Left lung (tissue), 10 donors: ENCODE results near the gene TM2D3. TPM values are rescaled to one million over a fixed set of nuclear protein-coding genes. Genes with fewer than 3 reads are reported as not detected.

Source experiments
- ATAC-seq: fragments of 200-7000 bp; cut with Tn5 transposase; one replicate; pipeline ENCODE4 v1.9.1; 2020; ENCODE audit warnings: moderate library complexity
- DNase-seq, 4 donors: peaks; one replicate each; pipeline ENCODE4 v3.0.0-alpha.2; 2013 to 2020
- H3K27ac ChIP-seq, 2 donors: fragments of 200-600 bp; sonication (generic) in 1 of 2; one replicate each; pipeline versions ENCODE4 v1.5.0 to v1.8.0; 2020 to 2021
- H3K27me3 ChIP-seq, 2 donors: fragments of 200-600 bp; sonication (generic) in 1 of 2; one replicate each; pipeline versions ENCODE4 v1.5.0 to v1.8.0; 2020 to 2021
- H3K36me3 ChIP-seq, 2 donors: fragments of 200-600 bp; sonication (generic) in 1 of 2; one replicate each; pipeline versions ENCODE4 v1.5.0 to v1.8.0; 2020 to 2021
- H3K4me1 ChIP-seq, 2 donors: fragments of 200-600 bp; one replicate each; pipeline ENCODE4 v1.8.0; 2021
- H3K4me3 ChIP-seq, 2 donors: fragments of 200-600 bp; sonication (generic) in 1 of 2; one replicate each; pipeline versions ENCODE4 v1.5.0 to v1.8.0; 2020 to 2021; ENCODE audit warnings: mild to moderate bottlenecking in 1 of 2
- H3K9me3 ChIP-seq, 2 donors: fragments of 200-600 bp; sonication (generic) in 1 of 2; one replicate each; pipeline versions ENCODE4 v1.5.0 to v1.8.0; 2020 to 2021
- intact Hi-C, 2 donors: fragments of 100-400 bp; cut with DNase I; formaldehyde crosslinking; loops; one replicate each; pipeline versions ENCODE4 v1.11.2 to v1.14.2; 2022
- polyA plus RNA-seq, 6 donors: library from polyadenylated mRNA; unstranded; fragments of 120-200 nt; gene quantifications; one replicate each; pipeline ENCODE4 v1.2.1, GENCODE V29; 2013; ENCODE audit not compliant: insufficient read length in 6 of 6
- total RNA-seq, 2 donors: library from RNA; stranded (reverse); fragmentation: NEBNext Ultra II Directional; extraction: Animal tissue kit (Norgen Biotek cat#: 25700); gene quantifications; one replicate each; pipeline ENCODE4 v1.2.1, GENCODE V29; 2021
- TF ChIP-seq, protein P1 (sequence below), 2 donors: fragments of 200-600 bp; sonication (generic) in 1 of 2; IDR thresholded peaks; one replicate each; pipeline versions ENCODE4 v1.5.0 to v1.8.0; 2021; ENCODE audit warnings: antibody characterized with exemption in 2 of 2
- donor health status: DM: no; HTN: yes; CAD: no.
- donor health status: DM: no; HTN: no; CAD: no.

The TM2D3 gene
- total and polyA plus RNA-seq, 8 donors: 43.7 to 67.3 (median 59.9) TPM

DNA sequence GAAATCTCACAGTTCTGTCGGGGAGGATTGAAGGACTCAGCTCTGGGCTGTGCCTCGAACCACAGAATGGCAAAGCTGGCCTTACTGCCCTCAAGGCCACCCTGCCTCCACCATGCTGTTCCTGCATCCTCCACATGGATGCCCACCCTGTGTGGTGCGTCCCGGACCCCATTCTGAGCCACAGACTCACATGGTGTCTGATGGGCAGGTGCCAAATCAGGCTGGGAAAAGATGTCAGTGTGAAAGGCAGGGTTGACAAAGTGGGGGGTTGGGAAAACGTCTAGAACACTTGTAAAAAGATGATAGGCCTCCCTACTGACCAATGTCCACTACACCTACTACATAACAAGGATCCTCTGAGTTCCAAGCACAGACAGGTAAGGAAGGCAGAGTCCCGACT is 49.4 kb downstream of the TM2D3 start:
- TF ChIP-seq, protein P1, sequence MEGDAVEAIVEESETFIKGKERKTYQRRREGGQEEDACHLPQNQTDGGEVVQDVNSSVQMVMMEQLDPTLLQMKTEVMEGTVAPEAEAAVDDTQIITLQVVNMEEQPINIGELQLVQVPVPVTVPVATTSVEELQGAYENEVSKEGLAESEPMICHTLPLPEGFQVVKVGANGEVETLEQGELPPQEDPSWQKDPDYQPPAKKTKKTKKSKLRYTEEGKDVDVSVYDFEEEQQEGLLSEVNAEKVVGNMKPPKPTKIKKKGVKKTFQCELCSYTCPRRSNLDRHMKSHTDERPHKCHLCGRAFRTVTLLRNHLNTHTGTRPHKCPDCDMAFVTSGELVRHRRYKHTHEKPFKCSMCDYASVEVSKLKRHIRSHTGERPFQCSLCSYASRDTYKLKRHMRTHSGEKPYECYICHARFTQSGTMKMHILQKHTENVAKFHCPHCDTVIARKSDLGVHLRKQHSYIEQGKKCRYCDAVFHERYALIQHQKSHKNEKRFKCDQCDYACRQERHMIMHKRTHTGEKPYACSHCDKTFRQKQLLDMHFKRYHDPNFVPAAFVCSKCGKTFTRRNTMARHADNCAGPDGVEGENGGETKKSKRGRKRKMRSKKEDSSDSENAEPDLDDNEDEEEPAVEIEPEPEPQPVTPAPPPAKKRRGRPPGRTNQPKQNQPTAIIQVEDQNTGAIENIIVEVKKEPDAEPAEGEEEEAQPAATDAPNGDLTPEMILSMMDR (IDR thresholded peaks at IDR 0.05): no peak
- intact Hi-C loops: no loop called here
- Histone ChIP-seq H3K9me3 (no peaks in the 10 kb centered on the region), H3K4me3 (no peak overlapping the region), H3K27me3 (peaks cover 0 to 16% of the 10 kb centered on the region in 2 donors), H3K27ac (no peak overlapping the region), H3K36me3 (no peaks in the 10 kb centered on the region), H3K4me1 (no peaks in the 10 kb centered on the region)
- no peak for DNase-seq
- no peak for ATAC-seq

DNA sequence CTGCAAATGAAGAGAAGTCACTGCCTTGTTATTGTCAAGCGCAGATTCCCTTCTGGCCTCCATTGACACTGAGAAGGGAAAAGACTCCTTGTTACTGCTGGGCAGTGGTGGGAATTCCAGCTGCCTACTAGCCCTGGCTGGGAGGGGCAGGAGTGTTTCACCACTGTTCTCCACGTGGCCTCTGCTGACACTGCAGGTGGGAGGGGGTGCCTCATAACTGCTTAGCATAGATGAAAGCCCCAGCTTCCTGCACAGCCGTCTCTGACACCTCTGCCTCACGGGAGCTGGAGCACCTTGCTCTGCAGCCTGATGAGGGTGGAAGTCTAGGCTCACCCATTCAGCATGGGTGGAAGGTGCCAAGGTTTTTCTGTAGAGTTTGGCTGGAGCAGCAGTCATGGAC is 52.1 kb downstream of the TM2D3 start:
- no peak overlapping the region for H3K27ac ChIP-seq
- peaks cover 0 to 2% of the 10 kb centered on the region in 2 donors for H3K9me3 ChIP-seq
- peaks cover 0 to 16% of the 10 kb centered on the region in 2 donors for H3K27me3 ChIP-seq
- intact Hi-C loops: no loop called here
- H3K4me3 ChIP-seq: no peak overlapping the region
- ATAC-seq (peak; percentile 18), DNase-seq (no peak)
- TF ChIP-seq, protein P1 (IDR thresholded peaks at IDR 0.05): no peak
- H3K4me1 ChIP-seq: no peaks in the 10 kb centered on the region
- no peaks in the 10 kb centered on the region for H3K36me3 ChIP-seq

DNA sequence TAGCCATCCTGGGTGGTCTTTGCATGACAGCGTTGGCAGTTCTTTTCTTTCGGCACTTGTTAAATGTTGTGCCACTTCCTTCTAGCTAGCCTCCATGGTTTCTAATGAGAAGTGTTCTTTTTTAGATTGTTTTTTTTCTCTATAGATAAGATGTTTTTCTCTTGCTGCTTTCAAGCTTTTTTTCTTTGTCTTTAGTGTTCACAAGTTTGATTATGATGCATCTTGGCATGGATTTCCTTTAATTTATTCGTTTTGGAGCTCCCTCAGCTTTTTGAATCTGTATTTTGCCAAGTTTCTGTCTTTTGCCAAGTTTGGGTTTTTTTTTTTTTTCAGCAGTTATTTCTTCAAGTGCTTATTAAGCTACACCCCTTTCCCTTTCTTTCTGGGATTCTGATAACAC is 53.1 kb downstream of the TM2D3 start:
- DNase-seq: peak in 2 of 4 donors; percentile 50 to 69
- H3K27me3 ChIP-seq: peaks cover 0 to 16% of the 10 kb centered on the region in 2 donors

GRCh38 chr15:101597360-101597928 is 54.7 kb downstream of the TM2D3 start:
- H3K9me3 ChIP-seq: peaks cover 0 to 2% of the 10 kb centered on the region in 2 donors
- no peaks in the 10 kb centered on the region for H3K4me1 ChIP-seq
- DNase-seq (no peak), ATAC-seq (no peak)
- H3K36me3 ChIP-seq: no peaks in the 10 kb centered on the region
- H3K27ac ChIP-seq: no peak overlapping the region
- TF ChIP-seq, protein P1 (IDR thresholded peaks at IDR 0.05): no peak
- intact Hi-C loops: no loop called here
- no peak overlapping the region for H3K4me3 ChIP-seq
- peaks cover 0 to 16% of the 10 kb centered on the region in 2 donors for H3K27me3 ChIP-seq

More for the DNA sequence above, 53.1 kb downstream of the TM2D3 start:
- no peak for ATAC-seq
- Histone ChIP-seq H3K4me3 (no peak overlapping the region), H3K27ac (no peak overlapping the region), H3K9me3 (peaks cover 0 to 2% of the 10 kb centered on the region in 2 donors), H3K36me3 (no peaks in the 10 kb centered on the region), H3K4me1 (no peaks in the 10 kb centered on the region)
- TF ChIP-seq, protein P1 (IDR thresholded peaks at IDR 0.05): no peak
- intact Hi-C loops: no loop called here

- Histone ChIP-seq H3K4me3 (no peak overlapping the region), H3K9me3 (peaks cover 0 to 2% of the 10 kb centered on the region in 2 donors), H3K36me3 (no peaks in the 10 kb centered on the region), H3K27me3 (peaks cover 0 to 16% of the 10 kb centered on the region in 2 donors), H3K4me1 (no peaks in the 10 kb centered on the region), H3K27ac (no peak overlapping the region)
- intact Hi-C loops: no loop called here
- TF ChIP-seq, protein P1 (IDR thresholded peaks at IDR 0.05): no peak
- DNase-seq: no peak
- ATAC-seq: no peak
These were observed 55.5 kb downstream of the TM2D3 start for GRCh38 chr15:101596633-101597032.

Other genes starting within 250 kb of the TM2D3 start
- gene PCSK6, start 162.7 kb downstream of the TM2D3 start, total RNA-seq: 1 to 10 TPM; 7.7 to 7.8 TPM
- gene PCSK6, start 162.7 kb downstream of the TM2D3 start, polyA plus RNA-seq: 10 to 100 TPM; 21.5 to 25.7 (median 23.9) TPM
- 1 to 10 TPM; 9.3 to 9.8 TPM for gene TARS3, start 72.1 kb upstream of the TM2D3 start, total RNA-seq
- gene TARS3, start 72.1 kb upstream of the TM2D3 start, polyA plus RNA-seq: 10 to 100 TPM; 25.3 to 30.2 (median 26.9) TPM
- gene OR4F6, start 151.1 kb upstream of the TM2D3 start, total RNA-seq: not detected
- gene OR4F6, start 151.1 kb upstream of the TM2D3 start, polyA plus RNA-seq: not detected
- gene OR4F15, start 159.8 kb upstream of the TM2D3 start, total RNA-seq: not detected
- not detected for gene OR4F15, start 159.8 kb upstream of the TM2D3 start, polyA plus RNA-seq